ENCODE measurements around the gene SERTM1. TPM values are rescaled to one million over a fixed set of nuclear protein-coding genes. Genes with fewer than 3 reads are reported as not detected.

Gene SERTM1
- total and polyA plus RNA-seq, 2 donors (not counting 3 experiments of a cell fraction or from before 2014, with no cell fraction given): 0.06 TPM; not detected in 1

DNA sequence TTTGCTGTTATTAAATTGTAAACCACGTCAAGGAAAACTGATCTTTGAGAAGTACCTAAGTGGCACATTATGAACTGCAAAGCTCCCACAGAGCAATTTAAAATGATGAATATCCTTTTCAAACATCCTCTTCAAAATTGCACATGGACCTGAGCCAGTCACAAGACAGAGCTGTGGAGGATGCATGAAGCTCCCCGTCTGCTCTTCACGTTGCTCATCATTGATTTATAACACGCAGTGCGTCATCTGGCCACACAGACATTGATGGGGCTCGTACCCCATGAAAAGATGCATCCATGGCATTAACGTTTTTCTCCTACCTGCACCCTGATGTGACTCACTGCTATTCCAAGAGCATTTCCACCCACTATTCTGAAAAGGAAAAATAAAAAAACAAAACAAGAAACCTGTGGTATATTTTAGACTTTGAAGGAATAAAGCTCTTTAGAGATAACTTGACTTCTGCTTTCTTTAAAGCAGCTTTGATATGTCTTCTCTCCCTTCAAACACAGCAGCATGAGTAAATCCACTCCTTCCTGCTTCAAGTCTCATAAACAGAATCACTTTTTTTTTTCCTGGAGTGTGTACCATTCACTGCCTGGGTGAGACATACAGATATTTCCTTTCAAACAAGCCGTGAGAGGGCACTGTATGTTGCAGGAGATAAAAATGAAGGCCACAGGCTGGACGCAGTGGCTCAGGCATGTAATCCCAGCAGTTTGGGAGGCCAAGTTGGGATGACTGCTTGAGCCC lies 7.2 kb upstream of the SERTM1 start:
- Histone ChIP-seq H3K9ac (replicated peaks; ENCODE audit: extremely low read depth, insufficient read depth, low read length) (no peak overlapping the region), H3K27ac (ENCODE audit: insufficient read depth, low read depth, low read length) (no peak overlapping the region), H3K4me1 (ENCODE audit: control insufficient read depth, extremely low read depth, insufficient read depth, low read length) (no peaks in the 10 kb centered on the region), H3K27me3 (ENCODE audit: control insufficient read depth in 2 of 2, insufficient read depth in 2 of 2, low read length in 2 of 2) (peaks cover 4 to 10% of the 10 kb centered on the region in 2 experiments), H3K79me2 (ENCODE audit: control insufficient read depth, insufficient read depth, low read length) (no peaks in the 10 kb centered on the region), H3K9me1 (replicated peaks; ENCODE audit: control insufficient read depth, extremely low read depth, insufficient read depth, low read length) (no peaks in the 10 kb centered on the region), H3K36me3 (ENCODE audit: control insufficient read depth in 2 of 2, extremely low read depth in 1 of 2, insufficient read depth in 2 of 2, low read length in 2 of 2) (no peaks in the 10 kb centered on the region), H4K20me1 (replicated peaks; ENCODE audit: control insufficient read depth, extremely low read depth, insufficient read depth, low read length) (no peaks in the 10 kb centered on the region), H3K4me3 (replicated peaks in 1 of 3; ENCODE audit: insufficient read depth in 1 of 3, low read depth in 1 of 3, low read length in 3 of 3) (no peak overlapping the region), H2AFZ (ENCODE audit: low read depth, low read length) (no peak overlapping the region), H3K9me3 (replicated peaks; ENCODE audit: control insufficient read depth, insufficient read depth, low read length) (no peaks in the 10 kb centered on the region), H3K4me2 (ENCODE audit: insufficient read depth, low read length) (no peak overlapping the region)
- DNase-seq (ENCODE audit: low read depth, low spot score) (no peak), FAIRE-seq (no peak)
- intact Hi-C loops (cut with micrococcal nuclease) (no loop called here), dilution Hi-C loops (cut with MboI; ENCODE audit: extremely low pct_ligation_motif_present, low sequenced_read_pairs) (no loop called here)
- POLR2A ChIA-PET: no interaction called here
- CTCF ChIA-PET: no interaction called here
- TF ChIP-seq EZH2 (IDR thresholded peaks at IDR 0.05; ENCODE audit: borderline replicate concordance, low read depth, low read length, severe bottlenecking) (no peak), POLR2AphosphoS5 (IDR thresholded peaks at IDR 0.05; ENCODE audit: insufficient read depth, low read depth, low read length) (no peak), GATA2 (IDR thresholded peaks at IDR 0.05; ENCODE audit: insufficient read depth, insufficient read length, low read depth, low read length) (no peak), POLR2A (IDR thresholded peaks at IDR 0.05; ENCODE audit: low read depth, low read length) (no peak), FOS (IDR thresholded peaks at IDR 0.05; ENCODE audit: borderline replicate concordance, insufficient read depth, low read length) (no peak), MYC (IDR thresholded peaks at IDR 0.05; ENCODE audit: low read depth, low read length) (no peak), JUN (IDR thresholded peaks at IDR 0.05; ENCODE audit: borderline replicate concordance, insufficient read depth, insufficient read length, low read depth) (no peak)
- TF ChIP-seq, protein P1, sequence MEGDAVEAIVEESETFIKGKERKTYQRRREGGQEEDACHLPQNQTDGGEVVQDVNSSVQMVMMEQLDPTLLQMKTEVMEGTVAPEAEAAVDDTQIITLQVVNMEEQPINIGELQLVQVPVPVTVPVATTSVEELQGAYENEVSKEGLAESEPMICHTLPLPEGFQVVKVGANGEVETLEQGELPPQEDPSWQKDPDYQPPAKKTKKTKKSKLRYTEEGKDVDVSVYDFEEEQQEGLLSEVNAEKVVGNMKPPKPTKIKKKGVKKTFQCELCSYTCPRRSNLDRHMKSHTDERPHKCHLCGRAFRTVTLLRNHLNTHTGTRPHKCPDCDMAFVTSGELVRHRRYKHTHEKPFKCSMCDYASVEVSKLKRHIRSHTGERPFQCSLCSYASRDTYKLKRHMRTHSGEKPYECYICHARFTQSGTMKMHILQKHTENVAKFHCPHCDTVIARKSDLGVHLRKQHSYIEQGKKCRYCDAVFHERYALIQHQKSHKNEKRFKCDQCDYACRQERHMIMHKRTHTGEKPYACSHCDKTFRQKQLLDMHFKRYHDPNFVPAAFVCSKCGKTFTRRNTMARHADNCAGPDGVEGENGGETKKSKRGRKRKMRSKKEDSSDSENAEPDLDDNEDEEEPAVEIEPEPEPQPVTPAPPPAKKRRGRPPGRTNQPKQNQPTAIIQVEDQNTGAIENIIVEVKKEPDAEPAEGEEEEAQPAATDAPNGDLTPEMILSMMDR (IDR thresholded peaks at IDR 0.05; ENCODE audit: extremely low read depth in 1 of 2, insufficient read depth in 1 of 2, low read depth in 1 of 2, low read length in 2 of 2): no peak
- TF ChIP-seq, protein P2, sequence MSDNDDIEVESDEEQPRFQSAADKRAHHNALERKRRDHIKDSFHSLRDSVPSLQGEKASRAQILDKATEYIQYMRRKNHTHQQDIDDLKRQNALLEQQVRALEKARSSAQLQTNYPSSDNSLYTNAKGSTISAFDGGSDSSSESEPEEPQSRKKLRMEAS (IDR thresholded peaks at IDR 0.05; ENCODE audit: insufficient read depth, insufficient read length): no peak
- BruUV-seq (replicated peaks): no TSS peak

All from endothelial cell of umbilical vein (primary cell).